Epithelial cell of prostate (primary cell): ENCODE data around the gene NLGN1.

Experiments used
- DNase-seq: peaks from one replicate; pipeline ENCODE4 v3.0.0-alpha.2; 2011; ENCODE audit warnings: low read depth, low spot score
- H3K27ac ChIP-seq: fragments of 450-650 bp; 2 replicates; pipeline ENCODE4 v1.5.1; 2017; ENCODE audit warnings: mild to moderate bottlenecking

Gene NLGN1

GRCh38 chr3:173745952-173746682, 348.6 kb downstream of the NLGN1 start:
- H3K27ac ChIP-seq, result peak overlapping the region; percentile 51

DNA sequence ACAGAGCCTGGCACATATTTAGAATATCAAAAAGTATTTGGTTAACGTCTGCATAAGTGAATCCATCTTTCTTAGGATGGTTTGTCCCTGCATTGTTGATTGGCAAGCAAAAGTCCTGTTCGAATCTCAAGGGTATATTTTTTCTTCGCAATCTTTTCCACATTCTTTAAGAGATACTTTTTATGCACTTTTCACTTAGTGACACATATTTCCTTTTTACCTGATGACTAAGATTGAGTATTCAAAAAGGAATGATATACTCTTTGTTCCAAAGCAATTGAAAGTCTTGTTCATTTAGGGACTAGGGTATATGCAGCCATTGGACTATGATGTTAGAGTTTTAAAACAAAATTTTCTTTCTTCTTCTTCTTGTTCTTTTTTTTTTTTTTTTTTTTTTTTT, 349.9 kb downstream of the NLGN1 start:
- DNase-seq, result no peak
- peak overlapping the region; percentile 41 for H3K27ac ChIP-seq

More at GRCh38 chr3:173745952-173746682, 348.6 kb downstream of the NLGN1 start:
- DNase-seq, result no peak

DNA sequence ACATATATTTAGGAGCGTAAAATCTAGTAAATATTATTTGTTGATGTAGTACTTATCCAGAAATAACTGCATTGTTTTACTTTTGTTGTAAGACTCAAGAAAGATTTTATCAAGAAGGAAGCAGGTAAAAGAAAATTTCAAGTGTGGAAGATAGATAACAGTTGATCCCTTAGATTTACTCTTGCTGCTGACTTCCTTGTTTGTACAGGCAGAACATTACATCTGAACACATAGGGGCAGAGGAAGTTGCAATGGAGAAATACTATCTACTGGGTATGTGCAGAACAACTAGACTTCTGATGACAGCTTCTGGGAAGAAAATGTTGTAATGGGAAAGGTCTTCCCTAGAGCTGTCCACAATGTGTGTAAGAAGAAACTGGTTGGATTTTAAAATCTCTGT, 350.6 kb downstream of the NLGN1 start:
- no peak for DNase-seq
- peak overlapping the region; percentile 41 for H3K27ac ChIP-seq

DNA sequence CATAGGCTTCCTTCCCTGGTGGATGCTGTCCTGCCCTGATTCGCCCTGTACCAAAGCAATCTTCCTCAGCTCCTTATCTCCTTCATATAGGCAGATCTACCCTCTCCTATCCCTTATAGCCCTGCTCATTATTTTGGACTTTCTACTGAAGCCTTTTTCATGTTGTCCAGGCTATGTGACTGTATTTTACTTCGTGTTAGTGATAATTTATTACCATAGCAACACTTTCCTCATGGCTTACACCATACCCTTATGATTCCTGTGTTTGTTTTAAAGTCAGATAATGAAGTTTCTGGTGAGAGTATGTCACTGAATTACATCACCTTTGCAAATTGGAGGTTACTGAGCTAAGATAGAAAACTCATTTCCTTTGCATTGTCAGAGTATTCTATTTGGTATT, 352.6 kb downstream of the NLGN1 start:
- DNase-seq, result no peak
- H3K27ac ChIP-seq, result peak overlapping the region; percentile 65

- no peak for DNase-seq
- peak overlapping the region; percentile 65 for H3K27ac ChIP-seq
These were observed 353.0 kb downstream of the NLGN1 start for GRCh38 chr3:173750591-173750990.

- DNase-seq, result no peak
- no peak overlapping the region for H3K27ac ChIP-seq
These were observed 356.0 kb downstream of the NLGN1 start for GRCh38 chr3:173753593-173753992.

- H3K27ac ChIP-seq, result no peak overlapping the region
- DNase-seq, result no peak
These were observed 357.6 kb downstream of the NLGN1 start for GRCh38 chr3:173755161-173755560.

DNA sequence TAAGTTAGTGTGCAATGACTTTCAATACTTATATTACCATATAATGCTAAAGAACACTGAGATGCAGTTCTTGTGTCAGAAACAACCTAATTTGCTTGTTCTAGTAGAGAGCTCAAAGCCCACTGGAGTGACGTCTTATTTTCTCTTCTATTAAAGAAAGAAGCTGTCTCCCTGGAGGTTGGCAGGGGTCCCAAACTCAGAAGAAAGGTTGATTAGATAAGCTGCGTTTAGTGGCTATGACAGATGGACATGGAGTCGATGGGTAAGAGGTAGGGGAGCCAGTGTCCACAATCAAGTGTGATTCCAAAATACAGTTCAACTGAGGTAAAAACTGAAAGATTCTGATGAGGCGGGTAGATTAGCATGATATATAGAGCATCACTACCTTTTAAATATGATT, 363.6 kb downstream of the NLGN1 start:
- no peak for DNase-seq
- H3K27ac ChIP-seq, result no peak overlapping the region

DNA sequence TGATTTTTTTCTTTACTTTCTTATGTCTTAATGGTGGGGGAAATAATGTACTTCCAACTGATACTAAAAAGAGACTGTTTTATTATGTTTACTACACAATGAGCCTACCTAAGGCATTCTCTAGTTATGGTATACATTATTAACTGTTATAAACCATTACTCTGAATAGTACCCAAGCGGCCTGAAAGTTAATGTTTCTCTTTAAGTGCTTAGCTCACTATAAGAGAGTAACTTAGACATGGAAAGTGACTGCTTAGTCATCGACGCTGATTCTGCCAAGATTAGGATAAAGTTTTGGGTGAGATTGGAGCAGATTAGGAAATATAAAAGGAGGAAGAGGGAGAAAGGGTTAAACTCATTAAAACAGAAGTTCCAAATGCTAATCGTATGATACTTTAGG, 365.0 kb downstream of the NLGN1 start:
- no peak overlapping the region for H3K27ac ChIP-seq
- DNase-seq, result no peak

- DNase-seq, result no peak
- H3K27ac ChIP-seq, result no peak overlapping the region
These were observed 372.5 kb downstream of the NLGN1 start for GRCh38 chr3:173770011-173770410.

GRCh38 chr3:173770796-173771573, 373.4 kb downstream of the NLGN1 start:
- no peak overlapping the region for H3K27ac ChIP-seq
- no peak for DNase-seq

DNA sequence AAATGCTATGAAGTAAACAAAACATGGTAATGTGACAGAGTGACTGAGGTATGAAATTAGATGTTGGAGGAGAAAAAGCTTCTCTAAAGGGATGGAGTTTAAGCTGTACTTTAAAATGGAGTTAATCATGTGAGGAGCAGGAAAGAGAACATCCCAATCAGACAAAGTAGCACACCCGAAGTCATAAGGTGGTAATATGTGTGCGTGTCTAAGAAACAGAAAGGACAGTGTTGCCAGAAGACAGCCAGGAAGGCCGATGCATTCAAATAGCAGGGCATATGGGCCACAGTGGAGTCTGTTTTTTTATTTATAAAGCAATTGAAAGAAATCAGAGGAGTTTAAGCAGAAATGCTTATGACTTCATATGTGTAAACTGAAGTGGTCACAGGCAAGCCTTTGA, 376.3 kb downstream of the NLGN1 start:
- no peak for DNase-seq
- H3K27ac ChIP-seq, result no peak overlapping the region

GRCh38 chr3:173774294-173774693, 376.8 kb downstream of the NLGN1 start:
- no peak for DNase-seq
- no peak overlapping the region for H3K27ac ChIP-seq

DNA sequence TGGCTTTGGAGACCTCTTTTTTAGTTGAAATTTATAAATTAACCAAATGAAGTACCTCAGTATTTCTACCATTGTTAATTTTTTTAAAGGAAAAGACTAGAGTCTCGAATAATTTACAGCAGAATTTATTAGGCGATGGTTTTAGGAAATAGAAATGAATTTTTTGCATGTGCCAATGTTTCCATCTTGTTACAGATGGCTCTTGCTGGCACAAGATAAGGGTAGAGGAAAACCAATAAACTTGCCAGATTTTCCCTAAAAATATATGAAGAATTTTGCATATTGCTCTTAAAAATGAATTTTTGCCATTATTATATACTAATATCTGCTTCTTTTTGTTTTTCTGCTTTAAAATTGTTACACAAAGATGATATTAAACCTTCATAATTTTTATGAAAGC, 380.7 kb downstream of the NLGN1 start:
- DNase-seq, result no peak
- no peak overlapping the region for H3K27ac ChIP-seq

GRCh38 chr3:173780067-173780466, 382.5 kb downstream of the NLGN1 start:
- no peak for DNase-seq
- no peak overlapping the region for H3K27ac ChIP-seq

GRCh38 chr3:173785004-173785403, 387.5 kb downstream of the NLGN1 start:
- no peak overlapping the region for H3K27ac ChIP-seq
- no peak for DNase-seq

DNA sequence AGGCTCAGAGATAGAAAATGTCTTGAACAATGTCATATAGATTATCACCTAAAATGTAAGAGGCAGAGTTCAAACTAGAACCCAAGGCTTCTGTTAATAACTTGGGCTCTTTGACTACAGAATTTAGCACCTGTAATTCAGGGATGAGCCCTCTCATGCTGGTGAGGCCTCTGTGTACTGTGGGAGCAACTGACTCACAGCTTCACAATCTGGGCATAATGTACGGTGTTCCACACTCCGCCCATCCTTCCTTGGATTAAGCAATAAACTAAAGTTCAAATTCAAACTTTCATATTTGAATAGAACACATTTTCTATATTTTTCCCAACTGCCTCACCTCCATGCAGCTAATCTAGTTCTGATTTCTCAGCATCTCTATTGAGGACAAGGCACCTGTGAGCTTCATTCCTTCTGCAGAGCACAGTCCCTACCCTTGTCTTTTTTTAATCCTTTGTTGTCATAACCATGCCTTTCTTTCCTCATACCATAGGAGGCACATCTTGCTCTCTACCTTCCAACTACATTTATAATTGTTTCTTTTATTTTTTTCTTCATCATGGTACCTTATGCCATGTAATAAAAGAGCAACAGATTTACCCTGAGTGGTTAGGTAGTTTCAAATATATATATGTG, 392.1 kb downstream of the NLGN1 start:
- peak; percentile 3 for DNase-seq
- H3K27ac ChIP-seq, result peak overlapping the region; percentile 22

DNA sequence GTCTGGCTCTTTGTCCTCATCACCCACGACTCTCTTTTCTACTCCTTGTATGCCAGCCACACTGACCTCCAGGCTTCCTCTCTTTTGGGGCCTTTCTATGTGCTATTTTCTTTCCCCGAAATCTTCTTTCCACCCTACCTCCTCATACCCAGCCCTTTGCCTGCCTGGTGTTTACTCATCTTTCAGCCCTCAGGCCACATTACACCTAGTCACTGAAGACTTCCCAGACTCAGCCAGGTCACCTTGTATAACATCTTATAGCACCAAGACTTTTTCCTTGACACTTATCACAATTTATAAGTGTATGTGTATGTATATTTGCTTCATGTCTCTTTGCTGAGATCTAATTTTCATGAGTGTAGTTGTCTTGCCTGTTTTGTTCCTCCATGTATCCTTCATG, 396.4 kb downstream of the NLGN1 start:
- H3K27ac ChIP-seq, result no peak overlapping the region
- no peak for DNase-seq

GRCh38 chr3:173796405-173796804, 398.9 kb downstream of the NLGN1 start:
- no peak overlapping the region for H3K27ac ChIP-seq
- no peak for DNase-seq

- H3K27ac ChIP-seq, result no peak overlapping the region
- DNase-seq, result no peak
These were observed 399.3 kb downstream of the NLGN1 start for GRCh38 chr3:173796890-173797289.
